ENCODE results near the gene PLEKHM3.

GRCh38 chr2:207844648-207845047 lies 180.7 kb downstream of the PLEKHM3 start:
- TF ChIP-seq CTCF (IDR thresholded peaks at IDR 0.05) (no peak), EP300 (IDR thresholded peaks at IDR 0.05; ENCODE audit: low read depth) (no peak)

Data from transverse colon (tissue), 3 donors.